Osteoblast (primary cell): Measurements from ENCODE around the gene CDH15. TPM values are rescaled to one million over a fixed set of nuclear protein-coding genes. Genes with fewer than 3 reads are reported as not detected.

Experiments used
- DNase-seq: peaks from one replicate; pipeline ENCODE4 v3.0.0; 2011; ENCODE audit warnings: low spot score, mixed read lengths; ENCODE audit not compliant: insufficient read length; ENCODE audit errors: missing footprints
- H2AFZ ChIP-seq: 2 replicates; pipeline ENCODE4 v1.6.0; 2011; ENCODE audit warnings: mild to moderate bottlenecking, low read length
- H3K27ac ChIP-seq: 2 replicates; pipeline ENCODE4 v1.5.1; 2011; ENCODE audit warnings: mild to moderate bottlenecking, low read depth, low read length, moderate library complexity
- H3K27me3 ChIP-seq: 2 replicates; pipeline ENCODE4 v1.6.0; 2012; ENCODE audit warnings: mild to moderate bottlenecking, control low read depth, inconsistent platforms, low read length, moderate library complexity; ENCODE audit not compliant: insufficient read depth
- H3K36me3 ChIP-seq: 2 replicates; pipeline ENCODE4 v1.5.1; 2011; ENCODE audit warnings: mild to moderate bottlenecking, low read length, control low read depth, moderate library complexity; ENCODE audit not compliant: insufficient read depth
- H3K4me1 ChIP-seq: 2 replicates; pipeline ENCODE4 v1.5.1; 2011; ENCODE audit warnings: mild to moderate bottlenecking, low read length, control low read depth, moderate library complexity; ENCODE audit not compliant: insufficient read depth
- H3K4me2 ChIP-seq: 2 replicates; pipeline ENCODE4 v1.6.0; 2011; ENCODE audit warnings: mild to moderate bottlenecking, low read length; ENCODE audit not compliant: insufficient read depth
- H3K4me3 ChIP-seq: fragments of 200-600 bp; sonication (generic); 3 replicates; pipeline ENCODE4 v1.5.1; 2012; ENCODE audit warnings: mild to moderate bottlenecking, low read length, inconsistent platforms; ENCODE audit not compliant: insufficient read depth
- H3K79me2 ChIP-seq: 2 replicates; pipeline ENCODE4 v1.6.0; 2012; ENCODE audit warnings: mild to moderate bottlenecking, low read length, control low read depth, inconsistent platforms; ENCODE audit not compliant: insufficient read depth
- H3K9me3 ChIP-seq: 2 replicates; pipeline ENCODE4 v1.5.1; 2011; ENCODE audit warnings: low read depth, low read length, control low read depth
- H4K20me1 ChIP-seq: 2 replicates; pipeline ENCODE4 v1.6.0; 2012; ENCODE audit warnings: mild to moderate bottlenecking, low read length, control low read depth; ENCODE audit not compliant: insufficient read depth
- total RNA-seq: library from RNA; depleted of rRNA; stranded (reverse); fragments of >200 nt; gene quantifications from 2 replicates; pipeline ENCODE4 v1.2.3, GENCODE V29; 2012
- TF ChIP-seq, protein P1 (sequence below): IDR thresholded peaks from 2 replicates; pipeline ENCODE4 v1.5.1; 2011; ENCODE audit warnings: mild to moderate bottlenecking, low read depth, low read length, moderate library complexity; ENCODE audit errors: extremely low read depth

Gene CDH15
- total RNA-seq, 1 donor, result 2.2 TPM

DNA sequence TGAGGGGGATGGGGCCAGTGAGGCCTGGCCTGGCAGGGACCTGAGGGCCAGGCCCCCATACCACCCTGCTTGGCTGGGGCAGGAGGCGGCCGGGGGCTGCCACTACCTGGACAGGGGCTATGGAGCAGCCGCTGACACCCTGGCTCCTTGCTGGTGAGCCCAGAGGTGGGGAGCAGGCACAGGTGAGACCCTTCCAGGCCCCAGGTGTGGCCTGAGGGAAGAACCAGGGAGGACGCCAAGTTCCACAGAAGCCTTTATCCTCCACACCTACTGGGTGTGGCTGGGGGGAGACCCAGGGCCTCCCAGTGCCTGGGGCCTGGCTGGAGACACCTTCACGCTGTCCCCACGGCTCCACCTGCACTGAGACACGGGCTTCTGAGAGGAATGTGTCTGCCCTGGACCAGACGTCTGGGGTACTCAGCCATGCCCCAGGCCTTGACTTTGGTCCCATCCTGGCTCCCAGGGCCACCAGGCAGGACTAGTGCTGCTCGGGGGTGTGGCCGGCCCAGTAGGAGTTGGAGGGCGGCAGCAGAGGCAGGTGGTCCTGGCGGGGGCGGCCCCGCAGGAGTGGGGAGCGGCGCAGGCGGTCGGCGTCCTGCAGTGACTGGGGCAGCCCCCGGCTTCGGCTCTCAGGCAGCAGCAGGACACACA, 24.1 kb downstream of the CDH15 start:
- Histone ChIP-seq H2AFZ (no peak overlapping the region), H3K36me3 (no peaks in the 10 kb centered on the region), H3K4me3 (no peak overlapping the region), H3K4me1 (peaks cover 2% of the 10 kb centered on the region), H3K9me3 (no peaks in the 10 kb centered on the region), H3K4me2 (no peak overlapping the region), H3K27ac (no peak overlapping the region), H4K20me1 (no peaks in the 10 kb centered on the region), H3K79me2 (no peaks in the 10 kb centered on the region), H3K27me3 (peaks cover 15% of the 10 kb centered on the region)
- DNase-seq, result peak; percentile 86
- TF ChIP-seq, protein P1, sequence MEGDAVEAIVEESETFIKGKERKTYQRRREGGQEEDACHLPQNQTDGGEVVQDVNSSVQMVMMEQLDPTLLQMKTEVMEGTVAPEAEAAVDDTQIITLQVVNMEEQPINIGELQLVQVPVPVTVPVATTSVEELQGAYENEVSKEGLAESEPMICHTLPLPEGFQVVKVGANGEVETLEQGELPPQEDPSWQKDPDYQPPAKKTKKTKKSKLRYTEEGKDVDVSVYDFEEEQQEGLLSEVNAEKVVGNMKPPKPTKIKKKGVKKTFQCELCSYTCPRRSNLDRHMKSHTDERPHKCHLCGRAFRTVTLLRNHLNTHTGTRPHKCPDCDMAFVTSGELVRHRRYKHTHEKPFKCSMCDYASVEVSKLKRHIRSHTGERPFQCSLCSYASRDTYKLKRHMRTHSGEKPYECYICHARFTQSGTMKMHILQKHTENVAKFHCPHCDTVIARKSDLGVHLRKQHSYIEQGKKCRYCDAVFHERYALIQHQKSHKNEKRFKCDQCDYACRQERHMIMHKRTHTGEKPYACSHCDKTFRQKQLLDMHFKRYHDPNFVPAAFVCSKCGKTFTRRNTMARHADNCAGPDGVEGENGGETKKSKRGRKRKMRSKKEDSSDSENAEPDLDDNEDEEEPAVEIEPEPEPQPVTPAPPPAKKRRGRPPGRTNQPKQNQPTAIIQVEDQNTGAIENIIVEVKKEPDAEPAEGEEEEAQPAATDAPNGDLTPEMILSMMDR, result no peak

DNA sequence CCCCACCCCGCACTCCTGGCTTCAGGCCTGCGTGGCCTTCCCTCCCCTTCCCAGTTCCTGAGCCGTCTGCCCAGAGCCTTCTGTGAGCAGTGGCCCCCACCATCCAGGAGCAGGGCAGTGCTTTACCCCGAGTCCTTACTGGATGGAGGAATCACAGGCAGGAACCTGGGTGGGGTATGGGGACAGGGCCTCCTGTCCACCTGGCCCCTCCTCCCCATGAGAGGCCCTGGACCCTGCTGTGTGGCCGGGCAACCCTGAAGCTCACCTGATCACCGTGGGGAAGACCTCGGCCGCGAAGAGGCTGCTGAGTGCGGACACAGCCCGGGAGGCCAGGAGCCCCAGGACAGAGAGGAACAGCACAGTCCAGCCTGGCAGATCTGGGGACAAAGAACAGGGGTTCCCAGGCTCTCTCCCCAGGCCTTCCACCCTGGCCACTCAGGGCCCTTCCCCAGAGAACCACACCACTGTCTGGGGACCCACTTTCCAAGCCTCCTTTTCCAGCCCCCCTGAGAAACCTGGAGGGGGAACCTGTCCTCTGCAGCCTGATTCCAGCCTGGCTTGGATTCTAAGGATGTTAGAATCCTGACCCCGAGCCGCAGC, 25.6 kb downstream of the CDH15 start:
- H3K36me3 ChIP-seq, result no peaks in the 10 kb centered on the region
- H3K4me2 ChIP-seq, result no peak overlapping the region
- H4K20me1 ChIP-seq, result no peaks in the 10 kb centered on the region
- H2AFZ ChIP-seq, result no peak overlapping the region
- peak; percentile 82 for DNase-seq
- TF ChIP-seq, protein P1, result no peak
- H3K4me3 ChIP-seq, result no peak overlapping the region
- H3K27ac ChIP-seq, result no peak overlapping the region
- H3K4me1 ChIP-seq, result peaks cover under 1% of the 10 kb centered on the region
- H3K9me3 ChIP-seq, result no peaks in the 10 kb centered on the region
- peaks cover 20% of the 10 kb centered on the region for H3K27me3 ChIP-seq
- no peaks in the 10 kb centered on the region for H3K79me2 ChIP-seq

DNA sequence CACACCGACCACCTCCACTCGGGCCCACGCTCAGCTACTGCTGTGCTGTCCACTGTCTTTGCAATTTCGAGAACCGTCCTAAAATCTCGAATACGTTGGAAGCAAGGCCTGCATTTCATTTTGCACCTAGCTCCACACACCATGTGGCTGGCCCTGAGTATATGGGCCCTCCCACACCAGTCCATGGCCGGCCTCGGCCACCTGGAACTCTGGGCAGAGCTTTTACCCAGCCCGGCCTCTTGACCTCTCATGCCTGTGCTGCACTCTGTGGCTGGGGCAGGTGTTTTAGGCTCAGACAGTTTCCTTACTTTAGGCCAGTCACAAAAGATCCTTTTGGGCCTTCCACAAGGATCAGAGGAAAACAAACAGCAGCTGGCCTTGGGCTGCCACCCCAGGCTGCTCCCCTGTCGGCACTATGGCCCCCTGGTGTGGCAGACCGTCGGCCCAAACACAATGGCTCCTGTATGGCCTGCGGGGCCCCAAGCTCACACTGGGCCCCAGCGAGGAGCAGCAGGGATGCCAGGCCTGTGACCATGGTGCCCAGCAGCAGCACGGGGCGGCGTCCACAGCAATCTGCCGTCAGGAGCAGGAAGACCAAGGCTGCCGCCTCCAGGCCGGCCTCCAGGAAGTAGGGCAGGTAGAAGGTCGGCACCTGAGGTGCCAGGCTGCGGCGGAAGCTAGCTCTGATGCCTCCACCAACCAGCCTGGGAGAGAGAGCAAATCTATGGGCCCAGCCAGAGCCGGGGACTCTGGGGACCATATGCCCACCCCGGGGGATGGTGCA, 26.3 kb downstream of the CDH15 start:
- no peak overlapping the region for H3K4me2 ChIP-seq
- TF ChIP-seq, protein P1, result no peak
- no peaks in the 10 kb centered on the region for H3K36me3 ChIP-seq
- no peaks in the 10 kb centered on the region for H3K9me3 ChIP-seq
- no peaks in the 10 kb centered on the region for H3K79me2 ChIP-seq
- no peaks in the 10 kb centered on the region for H3K4me1 ChIP-seq
- H2AFZ ChIP-seq, result no peak overlapping the region
- peaks cover 27% of the 10 kb centered on the region for H3K27me3 ChIP-seq
- H4K20me1 ChIP-seq, result no peaks in the 10 kb centered on the region
- H3K27ac ChIP-seq, result no peak overlapping the region
- peak; percentile 86 for DNase-seq
- H3K4me3 ChIP-seq, result no peak overlapping the region
